ENCODE data around the gene TMBIM4. TPM values are rescaled to one million over a fixed set of nuclear protein-coding genes. Genes with fewer than 3 reads are reported as not detected.

Gene TMBIM4
- polyA plus RNA-seq, 2 of the 4 experiments (the other 2 are of a cell fraction): 55.9 to 87.4 TPM

DNA sequence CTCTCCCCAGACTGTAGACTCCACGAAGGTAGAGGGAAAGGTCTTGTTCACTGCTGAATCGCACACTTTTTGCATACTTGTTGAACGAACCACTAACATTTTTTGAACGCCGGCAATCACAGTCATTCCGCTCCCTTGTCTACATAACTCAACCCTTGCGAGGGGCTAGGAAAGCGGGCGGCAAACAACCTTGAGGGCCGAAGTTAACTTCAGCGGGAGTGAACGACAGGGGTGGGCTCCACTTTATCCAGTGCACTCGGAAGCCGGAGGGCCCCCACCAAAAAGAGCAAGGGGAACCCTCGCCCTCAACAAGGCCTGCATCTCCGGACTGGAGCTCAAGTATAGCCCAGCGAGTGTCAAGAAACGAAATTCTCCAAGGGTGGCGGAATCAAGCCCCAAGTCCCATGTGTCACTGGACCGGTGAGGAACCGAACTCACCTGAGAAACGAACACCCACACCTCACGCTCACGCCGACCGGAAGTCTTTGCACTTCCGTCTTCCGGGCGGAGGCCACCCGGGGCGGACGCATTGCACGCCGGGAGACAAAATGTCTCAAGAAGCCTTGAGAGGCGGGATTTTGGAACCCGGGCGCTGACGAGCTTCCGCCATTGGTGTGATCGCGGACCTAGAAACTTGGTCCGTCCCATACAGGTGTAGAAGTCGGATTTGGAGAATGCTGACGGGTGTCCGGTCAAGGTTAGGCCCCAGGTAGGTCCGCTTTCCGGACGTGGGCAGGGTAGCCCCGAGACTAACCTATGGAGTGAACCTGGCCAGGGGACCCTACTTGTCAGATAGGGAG is 39.3 kb downstream of the TMBIM4 start, which contains the start of gene LLPH:
TSS of gene LLPH (minus strand) at position 484 of the 800 bp plus-strand sequence. CDS start 1,644 bp downstream, outside the sequence.
- POLR2A ChIA-PET: interaction anchor here (0.6 to 1.7 kb wide), 12 partner anchors 9 to 523 kb away, joined by 3 to 30 read pairs (median 4); partner anchors contain the start of genes HELB and TMBIM4
- peaks cover 22% of the 10 kb centered on the region; the same call in 2 of the 3 replicates for H3K4me1 ChIP-seq
- peak within 1 kb of the TSS; percentile 72 to 89 for H3K27ac ChIP-seq
- H3K4me3 ChIP-seq: peak within 1 kb of the TSS; percentile 82
- H3K4me2 ChIP-seq: peak within 1 kb of the TSS; percentile 87
- FAIRE-seq (peak; percentile 82), DNase-seq (ENCODE audit: low read depth in 1 of 2, low spot score in 1 of 2) (peak; percentile 92 to 94), ATAC-seq (peak; percentile 97 to 99)
- TF ChIP-seq E2F6 (IDR thresholded peaks at IDR 0.05; ENCODE audit: borderline replicate concordance, low read depth) (0 out of 2 replicates have a peak, but pooled peaks have one; percentile 53), SREBF2 (IDR thresholded peaks at IDR 0.05) (no peak), MAZ (IDR thresholded peaks at IDR 0.05; ENCODE audit: borderline replicate concordance, low read depth, low read length) (no peak), MAFK (IDR thresholded peaks at IDR 0.05; ENCODE audit: partially characterized antibody) (no peak), GATA3 (IDR thresholded peaks at IDR 0.05; ENCODE audit: borderline replicate concordance) (0 out of 2 replicates have a peak, but pooled peaks have one; percentile 34), TFCP2L1 (CRISPR knock-in tag; IDR thresholded peaks at IDR 0.05) (no peak), POLR2A (IDR thresholded peaks at IDR 0.05; ENCODE audit: low read length) (peak; percentile 89), JUN (IDR thresholded peaks at IDR 0.05) (peak in 1 of 2 experiments; percentile 81; a peak in 2 of 5 replicates), CBX2 (IDR thresholded peaks at IDR 0.05; ENCODE audit: borderline replicate concordance, low read depth) (no peak), KDM1A (IDR thresholded peaks at IDR 0.05; ENCODE audit: low read depth) (no peak), SMC3 (IDR thresholded peaks at IDR 0.05) (no peak), HDAC2 (IDR thresholded peaks at IDR 0.05) (0 out of 2 replicates have a peak, but pooled peaks have one; percentile 10), KDM5A (IDR thresholded peaks at IDR 0.05) (peak; percentile 53; the same call in 1 of the 2 replicates), MYC (IDR thresholded peaks at IDR 0.05; ENCODE audit: borderline replicate concordance, low read length) (peak; percentile 26; the same call in 1 of the 2 replicates), MAX (IDR thresholded peaks at IDR 0.05) (peak; percentile 90), CEBPB (IDR thresholded peaks at IDR 0.05) (peak in 1 of 2 experiments; percentile 39; a peak in 1 of 4 replicates), ZNF302 (CRISPR knock-in tag; IDR thresholded peaks at IDR 0.05) (no peak), CBX8 (IDR thresholded peaks at IDR 0.05) (no peak), PHF8 (IDR thresholded peaks at IDR 0.05; ENCODE audit: borderline replicate concordance, low read depth) (peak; percentile 97), ZFP36 (IDR thresholded peaks at IDR 0.05; ENCODE audit: borderline replicate concordance, partially characterized antibody) (no peak), EHF (CRISPR knock-in tag; IDR thresholded peaks at IDR 0.05) (no peak), ZC3H11A (IDR thresholded peaks at IDR 0.05) (no peak), NPAS2 (CRISPR knock-in tag; IDR thresholded peaks at IDR 0.05; ENCODE audit: borderline replicate concordance) (no peak), TP53 (CRISPR knock-in tag; IDR thresholded peaks at IDR 0.05) (no peak)
- TF ChIP-seq, protein P1, sequence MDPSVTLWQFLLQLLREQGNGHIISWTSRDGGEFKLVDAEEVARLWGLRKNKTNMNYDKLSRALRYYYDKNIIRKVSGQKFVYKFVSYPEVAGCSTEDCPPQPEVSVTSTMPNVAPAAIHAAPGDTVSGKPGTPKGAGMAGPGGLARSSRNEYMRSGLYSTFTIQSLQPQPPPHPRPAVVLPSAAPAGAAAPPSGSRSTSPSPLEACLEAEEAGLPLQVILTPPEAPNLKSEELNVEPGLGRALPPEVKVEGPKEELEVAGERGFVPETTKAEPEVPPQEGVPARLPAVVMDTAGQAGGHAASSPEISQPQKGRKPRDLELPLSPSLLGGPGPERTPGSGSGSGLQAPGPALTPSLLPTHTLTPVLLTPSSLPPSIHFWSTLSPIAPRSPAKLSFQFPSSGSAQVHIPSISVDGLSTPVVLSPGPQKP (IDR thresholded peaks at IDR 0.05; ENCODE audit: low read depth, low read length): no peak
- TF ChIP-seq, protein P2, sequence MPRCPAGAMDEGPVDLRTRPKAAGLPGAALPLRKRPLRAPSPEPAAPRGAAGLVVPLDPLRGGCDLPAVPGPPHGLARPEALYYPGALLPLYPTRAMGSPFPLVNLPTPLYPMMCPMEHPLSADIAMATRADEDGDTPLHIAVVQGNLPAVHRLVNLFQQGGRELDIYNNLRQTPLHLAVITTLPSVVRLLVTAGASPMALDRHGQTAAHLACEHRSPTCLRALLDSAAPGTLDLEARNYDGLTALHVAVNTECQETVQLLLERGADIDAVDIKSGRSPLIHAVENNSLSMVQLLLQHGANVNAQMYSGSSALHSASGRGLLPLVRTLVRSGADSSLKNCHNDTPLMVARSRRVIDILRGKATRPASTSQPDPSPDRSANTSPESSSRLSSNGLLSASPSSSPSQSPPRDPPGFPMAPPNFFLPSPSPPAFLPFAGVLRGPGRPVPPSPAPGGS (IDR thresholded peaks at IDR 0.05): peak; percentile 88; the same call in 2 of the 3 replicates
- CTCF ChIA-PET: interaction anchor here (0.6 to 1.8 kb wide), 8 partner anchors 11 to 195 kb away, joined by 3 to 8 read pairs (median 4); partner anchors contain the start of gene TMBIM4
- no peaks in the 10 kb centered on the region for H3K9me3 ChIP-seq
- 2% methylated on average over 46 of the region's 49 CpGs for WGBS (ENCODE audit: missing lambda C conversion rate)

Measured in A549 (cell line).